GM10847 (cell line): ENCODE results near the gene ABHD17B.

ENCODE experiments used
- POLR2A ChIP-seq: IDR thresholded peaks from 2 replicates; pipeline ENCODE4 v1.6.1; 2011; ENCODE audit not compliant: insufficient read length; ENCODE audit errors: extremely low read depth

The ABHD17B gene

GRCh38 chr9:71857159-71857558 lies 53.8 kb downstream of the ABHD17B start:
- no peak for TF ChIP-seq POLR2A

- TF ChIP-seq POLR2A, result no peak
Observed at GRCh38 chr9:71854811-71855210, 56.2 kb downstream of the ABHD17B start.

- TF ChIP-seq POLR2A, result no peak
Observed at GRCh38 chr9:71853084-71853483, 57.9 kb downstream of the ABHD17B start.

GRCh38 chr9:71850996-71851395 lies 60.0 kb downstream of the ABHD17B start:
- no peak for TF ChIP-seq POLR2A

- no peak for TF ChIP-seq POLR2A
Observed at GRCh38 chr9:71847892-71848291, 63.1 kb downstream of the ABHD17B start.

GRCh38 chr9:71844808-71845207 lies 66.2 kb downstream of the ABHD17B start:
- no peak for TF ChIP-seq POLR2A

- no peak for TF ChIP-seq POLR2A
Observed at GRCh38 chr9:71839668-71840067, 71.3 kb downstream of the ABHD17B start.

GRCh38 chr9:71835596-71835995 lies 75.4 kb downstream of the ABHD17B start:
- TF ChIP-seq POLR2A, result no peak

- no peak for TF ChIP-seq POLR2A
Observed at GRCh38 chr9:71830929-71831328, 80.1 kb downstream of the ABHD17B start.

GRCh38 chr9:71830153-71830552 lies 80.8 kb downstream of the ABHD17B start:
- no peak for TF ChIP-seq POLR2A

GRCh38 chr9:71826279-71826678 lies 84.7 kb downstream of the ABHD17B start:
- TF ChIP-seq POLR2A, result no peak

GRCh38 chr9:71824257-71824656 lies 86.7 kb downstream of the ABHD17B start:
- no peak for TF ChIP-seq POLR2A

GRCh38 chr9:71822935-71823334 lies 88.1 kb downstream of the ABHD17B start:
- TF ChIP-seq POLR2A, result no peak

GRCh38 chr9:71822456-71822855 lies 88.5 kb downstream of the ABHD17B start:
- TF ChIP-seq POLR2A, result no peak

GRCh38 chr9:71821405-71821804 lies 89.6 kb downstream of the ABHD17B start:
- no peak for TF ChIP-seq POLR2A

GRCh38 chr9:71820403-71820921 lies 90.5 kb downstream of the ABHD17B start:
- no peak for TF ChIP-seq POLR2A

- no peak for TF ChIP-seq POLR2A
Observed at GRCh38 chr9:71819115-71819739, 91.8 kb downstream of the ABHD17B start.

GRCh38 chr9:71816916-71817451 lies 94.0 kb downstream of the ABHD17B start:
- TF ChIP-seq POLR2A, result no peak
